AG09309 (cell line): ENCODE data around the gene C1QTNF7.
A peak's percentile ranks its signal among the peaks of the same experiment; 100 is the strongest.

Experiments used
- DNase-seq: peaks from one replicate; pipeline ENCODE4 v3.0.0-alpha.2; 2010; ENCODE audit warnings: low read depth
- H3K4me3 ChIP-seq: 2 replicates; pipeline ENCODE4 v1.5.1; 2011; ENCODE audit warnings: mild to moderate bottlenecking, low read depth, low read length, moderate library complexity; ENCODE audit not compliant: control insufficient read depth
- TF ChIP-seq, protein P1 (sequence below): IDR thresholded peaks from 2 replicates; pipeline ENCODE4 v1.5.1; 2011; ENCODE audit warnings: mild to moderate bottlenecking, low read depth, low read length, inconsistent platforms; ENCODE audit not compliant: insufficient read depth, control insufficient read depth; ENCODE audit errors: missing control alignments

Gene C1QTNF7

DNA sequence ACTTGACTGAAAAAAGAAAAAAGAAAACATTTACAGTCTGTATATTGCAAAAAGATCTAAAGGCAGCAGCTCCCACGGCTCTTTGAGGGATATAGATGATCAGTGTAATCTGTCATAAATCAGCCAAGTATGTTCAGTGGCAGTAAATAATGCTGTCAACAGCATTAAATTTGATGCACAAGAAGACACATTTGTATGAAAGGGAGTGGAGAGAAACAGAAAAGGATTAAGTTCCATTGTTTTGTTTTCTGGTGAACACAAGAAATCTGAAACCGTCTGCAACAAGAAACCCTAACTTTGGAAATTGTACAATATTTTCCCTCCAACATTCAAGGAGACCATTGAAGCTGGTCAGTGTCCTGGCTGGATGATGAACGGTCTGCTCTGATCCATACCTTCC lies 27.6 kb upstream of the C1QTNF7 start:
- H3K4me3 ChIP-seq: no peak overlapping the region
- TF ChIP-seq, protein P1, sequence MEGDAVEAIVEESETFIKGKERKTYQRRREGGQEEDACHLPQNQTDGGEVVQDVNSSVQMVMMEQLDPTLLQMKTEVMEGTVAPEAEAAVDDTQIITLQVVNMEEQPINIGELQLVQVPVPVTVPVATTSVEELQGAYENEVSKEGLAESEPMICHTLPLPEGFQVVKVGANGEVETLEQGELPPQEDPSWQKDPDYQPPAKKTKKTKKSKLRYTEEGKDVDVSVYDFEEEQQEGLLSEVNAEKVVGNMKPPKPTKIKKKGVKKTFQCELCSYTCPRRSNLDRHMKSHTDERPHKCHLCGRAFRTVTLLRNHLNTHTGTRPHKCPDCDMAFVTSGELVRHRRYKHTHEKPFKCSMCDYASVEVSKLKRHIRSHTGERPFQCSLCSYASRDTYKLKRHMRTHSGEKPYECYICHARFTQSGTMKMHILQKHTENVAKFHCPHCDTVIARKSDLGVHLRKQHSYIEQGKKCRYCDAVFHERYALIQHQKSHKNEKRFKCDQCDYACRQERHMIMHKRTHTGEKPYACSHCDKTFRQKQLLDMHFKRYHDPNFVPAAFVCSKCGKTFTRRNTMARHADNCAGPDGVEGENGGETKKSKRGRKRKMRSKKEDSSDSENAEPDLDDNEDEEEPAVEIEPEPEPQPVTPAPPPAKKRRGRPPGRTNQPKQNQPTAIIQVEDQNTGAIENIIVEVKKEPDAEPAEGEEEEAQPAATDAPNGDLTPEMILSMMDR: no peak
- DNase-seq: no peak

DNA sequence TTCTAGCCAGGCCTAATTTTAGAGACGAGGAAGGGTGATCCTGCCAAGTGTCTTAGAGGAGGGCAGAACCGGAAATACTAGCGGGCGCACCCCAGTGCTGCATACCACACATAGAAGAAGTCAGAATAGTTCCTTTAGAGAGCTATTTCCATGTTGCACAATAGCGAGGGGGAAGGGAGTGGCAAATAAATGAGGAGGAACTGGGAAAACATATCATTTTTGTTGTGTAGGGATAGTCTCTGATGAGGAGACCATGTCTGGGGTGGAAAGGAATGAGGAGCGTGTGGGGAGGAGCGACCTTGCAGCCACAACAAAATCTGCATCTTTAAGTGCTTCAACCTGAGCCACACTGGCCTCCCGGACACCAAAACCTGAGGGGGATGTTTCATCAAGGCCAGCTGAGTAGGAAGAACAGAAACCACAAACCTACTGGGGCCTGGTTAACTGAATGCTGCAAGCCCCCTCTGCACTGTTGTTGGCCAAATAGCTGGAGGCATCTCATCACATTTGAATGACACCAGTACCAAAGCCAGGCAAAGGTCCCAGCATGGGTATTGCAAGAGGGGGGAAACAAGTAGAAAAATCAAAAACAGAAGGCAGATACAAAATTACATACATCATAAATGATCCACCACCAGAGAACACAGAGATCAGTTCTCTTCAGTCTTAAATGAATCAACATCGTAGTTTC lies 26.7 kb upstream of the C1QTNF7 start:
- peak; percentile 76 for DNase-seq
- TF ChIP-seq, protein P1: no peak
- H3K4me3 ChIP-seq: no peak overlapping the region

DNA sequence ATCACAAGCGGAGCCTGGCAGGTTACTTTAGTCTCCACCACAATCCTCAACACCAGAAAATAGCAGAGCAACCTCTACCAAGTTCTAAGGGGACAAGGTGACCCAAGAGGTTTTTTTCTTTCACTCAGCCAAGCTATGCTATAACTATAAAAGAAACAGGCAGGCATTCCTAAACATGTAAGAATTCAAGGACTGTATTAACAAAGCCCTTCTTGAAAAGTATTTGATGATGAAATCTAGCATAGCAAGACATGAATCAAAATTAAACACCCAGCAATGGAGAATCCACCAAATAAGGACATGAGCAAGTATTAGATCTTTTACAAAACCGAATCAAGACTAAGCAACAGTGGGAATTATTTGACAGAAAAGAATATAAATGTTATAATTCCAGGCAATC lies 25.7 kb upstream of the C1QTNF7 start:
- H3K4me3 ChIP-seq: no peak overlapping the region
- TF ChIP-seq, protein P1: no peak
- DNase-seq: no peak

DNA sequence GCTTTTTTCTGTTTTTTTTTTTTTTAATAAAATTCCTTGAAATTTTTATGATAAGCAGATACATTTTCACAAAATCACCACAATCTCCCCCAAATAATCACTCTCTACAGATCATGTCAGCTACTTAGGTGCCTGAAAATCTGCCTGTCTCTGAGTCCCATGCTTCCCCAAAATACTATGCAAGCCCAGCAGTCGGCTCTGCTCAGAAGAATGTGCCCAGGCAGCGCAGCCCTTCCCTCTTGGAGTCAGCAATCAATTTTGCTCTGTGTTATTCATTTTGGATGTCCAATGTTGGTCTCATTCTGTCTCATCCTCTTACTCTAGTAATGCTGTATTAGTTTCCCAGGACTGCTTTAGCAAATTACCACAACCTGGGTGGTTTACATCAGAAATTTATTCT lies 24.9 kb upstream of the C1QTNF7 start:
- TF ChIP-seq, protein P1: no peak
- no peak for DNase-seq
- no peak overlapping the region for H3K4me3 ChIP-seq

DNA sequence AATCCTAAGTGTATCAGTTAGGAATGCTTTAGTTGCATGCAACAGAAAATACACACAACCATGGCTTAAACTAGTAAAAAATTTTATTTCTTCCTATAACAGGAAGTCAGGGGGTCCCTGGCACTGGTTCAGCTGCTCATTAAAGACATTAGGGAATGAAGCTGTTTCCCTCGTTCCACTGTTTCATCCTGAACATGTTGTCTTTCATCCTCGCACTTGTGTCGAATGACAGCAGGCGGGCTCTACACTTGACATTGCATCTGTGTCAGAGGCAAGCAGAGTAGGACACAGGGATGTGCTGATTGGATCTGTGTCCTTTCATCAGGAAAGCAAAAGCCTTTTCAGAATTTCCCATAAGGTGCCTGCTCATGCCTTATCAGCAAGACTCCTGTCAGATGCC lies 22.8 kb upstream of the C1QTNF7 start:
- no peak overlapping the region for H3K4me3 ChIP-seq
- DNase-seq: no peak
- TF ChIP-seq, protein P1: no peak

DNA sequence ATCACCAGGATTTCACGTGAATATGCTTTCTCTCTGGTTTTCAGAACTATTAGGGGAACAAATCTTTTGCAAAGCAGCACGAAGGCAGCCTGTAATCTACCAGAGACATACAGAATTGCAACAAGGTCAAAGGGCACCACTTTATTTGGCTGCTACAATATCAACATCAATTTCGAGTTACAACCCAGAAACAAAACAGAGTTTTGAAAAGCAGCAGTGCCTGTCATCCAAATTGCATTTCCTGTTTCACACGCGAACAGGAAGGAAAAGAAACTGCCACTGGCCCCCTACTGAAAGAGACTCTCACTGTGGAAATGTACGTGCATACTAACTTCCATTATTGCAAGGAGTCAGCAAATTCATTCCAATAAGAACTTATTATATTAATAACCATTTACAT lies 17.1 kb upstream of the C1QTNF7 start:
- H3K4me3 ChIP-seq: no peak overlapping the region
- TF ChIP-seq, protein P1: no peak

DNA sequence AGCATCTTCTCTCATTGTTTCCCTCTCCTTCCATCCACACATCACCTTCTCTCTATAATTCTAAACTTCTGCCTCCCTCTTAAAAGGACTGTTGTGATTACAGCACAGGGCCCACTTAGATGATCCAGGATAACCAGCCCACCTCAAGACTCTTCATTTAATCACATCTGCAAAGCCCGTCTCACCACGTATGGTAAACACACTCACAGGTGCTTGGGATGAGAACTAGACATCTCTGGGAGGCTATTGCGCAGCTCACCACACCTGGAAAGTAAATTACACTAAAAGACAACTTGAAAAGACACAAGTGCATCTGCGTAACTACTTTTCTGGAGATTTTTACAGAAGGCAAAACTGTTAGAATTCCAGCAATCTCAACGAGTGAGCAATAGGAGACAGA lies 15.4 kb upstream of the C1QTNF7 start:
- no peak overlapping the region for H3K4me3 ChIP-seq
- no peak for DNase-seq
- TF ChIP-seq, protein P1: no peak

More for the DNA sequence above, 17.1 kb upstream of the C1QTNF7 start:
- DNase-seq: no peak
